OCI-LY3 (cell line): ENCODE results near the gene SHROOM3.

Experiments
- H2AFZ ChIP-seq: fragments of 200-600, 300-600 bp; shearing (Covaris generic); 2 replicates; pipeline ENCODE4 v1.6.0; 2014; ENCODE audit warnings: antibody characterized with exemption, low read depth, low read length
- H3K27ac ChIP-seq: fragments of 200-600, 300-600 bp; sonication (generic); 2 replicates; pipeline ENCODE4 v1.5.1; 2014; ENCODE audit warnings: mild to moderate bottlenecking, low read length, moderate library complexity, mixed read lengths
- H3K27me3 ChIP-seq: fragments of 200-600, 300-600 bp; sonication (generic); 2 replicates; pipeline ENCODE4 v1.6.1; 2014; ENCODE audit warnings: low read depth, low read length, mixed read lengths
- H3K36me3 ChIP-seq: fragments of 200-600, 300-600 bp; sonication (generic); replicated peaks from 2 replicates; pipeline ENCODE3; 2014; ENCODE audit warnings: low read depth, low read length, mixed read lengths
- H3K4me1 ChIP-seq: fragments of 300-600, 200-600 bp; sonication (generic); 2 replicates; pipeline ENCODE4 v1.6.1; 2014; ENCODE audit warnings: low read length, mixed read lengths
- H3K4me2 ChIP-seq: fragments of 200-600, 300-600 bp; sonication (generic); 2 replicates; pipeline ENCODE4 v1.6.1; 2014; ENCODE audit warnings: low read length, mixed read lengths
- H3K4me3 ChIP-seq: fragments of 300-600, 200-600 bp; sonication (generic); 2 replicates; pipeline ENCODE4 v1.5.1; 2014; ENCODE audit warnings: antibody characterized with exemption, mild to moderate bottlenecking, low read length, moderate library complexity
- H3K79me2 ChIP-seq: fragments of 300-600, 200-600 bp; shearing (Covaris generic); 2 replicates; pipeline ENCODE4 v1.6.1; 2014; ENCODE audit warnings: mild to moderate bottlenecking, low read length, mixed read lengths
- H3K9ac ChIP-seq: fragments of 300-600, 200-600 bp; shearing (Covaris generic); 2 replicates; pipeline ENCODE4 v1.6.0; 2014; ENCODE audit warnings: mild to moderate bottlenecking, low read length, moderate library complexity
- H3K9me3 ChIP-seq: fragments of 200-600, 300-600 bp; shearing (Covaris generic); 2 replicates; pipeline ENCODE4 v1.6.1; 2014; ENCODE audit warnings: low read length, mixed read lengths; ENCODE audit not compliant: insufficient read depth
- H4K20me1 ChIP-seq: fragments of 200-600, 300-600 bp; sonication (generic); 2 replicates; pipeline ENCODE4 v1.6.1; 2016; ENCODE audit warnings: low read length, mixed read lengths; ENCODE audit not compliant: insufficient read depth
- CTCF ChIP-seq: fragments of 200-600, 300-600 bp; sonication (generic); IDR thresholded peaks from 2 replicates; pipeline ENCODE4 v1.5.1; 2014; ENCODE audit warnings: antibody characterized with exemption, low read length, low read depth
- EZH2phosphoT487 ChIP-seq: fragments of 200-600 bp; shearing (Covaris generic); IDR thresholded peaks from 2 replicates; pipeline ENCODE4 v1.6.1; 2018; ENCODE audit warnings: antibody characterized with exemption, mixed run types, low read depth

SHROOM3 gene

GRCh38 chr4:76498550-76498949 lies 63.5 kb downstream of the SHROOM3 start:
- no peak overlapping the region for H3K4me3 ChIP-seq
- H3K79me2 ChIP-seq: no peaks in the 10 kb centered on the region
- peak overlapping the region; percentile 60 for H3K4me2 ChIP-seq
- H4K20me1 ChIP-seq: no peaks in the 10 kb centered on the region
- TF ChIP-seq EZH2phosphoT487 (no peak), CTCF (no peak)
- H3K9ac ChIP-seq: no peak overlapping the region
- H3K4me1 ChIP-seq: peaks cover 35% of the 10 kb centered on the region
- no peak overlapping the region for H3K27ac ChIP-seq
- H3K27me3 ChIP-seq: peaks cover 9% of the 10 kb centered on the region; the same call in 1 of the 2 replicates
- no peaks in the 10 kb centered on the region for H3K9me3 ChIP-seq
- no peaks in the 10 kb centered on the region for H3K36me3 ChIP-seq
- peak overlapping the region; percentile 18; the same call in 1 of the 2 replicates for H2AFZ ChIP-seq

DNA sequence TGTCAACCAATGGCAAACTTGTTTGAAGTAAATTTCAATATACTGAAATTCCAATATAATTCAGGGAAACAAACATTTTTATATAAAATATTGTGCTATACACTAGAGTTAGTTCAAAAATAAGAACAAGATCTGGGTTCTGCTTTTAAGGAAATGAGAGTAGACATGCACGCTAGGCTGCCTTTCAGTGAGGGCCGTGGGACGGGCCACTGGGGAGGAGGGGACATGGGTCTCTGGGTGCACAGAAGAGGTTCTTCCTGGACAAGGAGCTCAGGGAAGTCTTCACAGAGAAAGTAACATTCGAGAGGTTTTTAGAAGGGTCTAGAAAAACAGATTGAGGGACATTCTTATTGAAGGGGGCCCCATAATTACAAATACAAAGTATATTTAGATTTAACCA lies 64.4 kb downstream of the SHROOM3 start:
- Histone ChIP-seq H3K4me2 (peak overlapping the region; percentile 60), H3K4me3 (peak overlapping the region; percentile 10; the same call in 1 of the 2 replicates), H3K9ac (peak overlapping the region; percentile 25; the same call in 1 of the 2 replicates), H3K36me3 (no peaks in the 10 kb centered on the region), H3K9me3 (no peaks in the 10 kb centered on the region), H3K27ac (peak overlapping the region; percentile 22), H3K4me1 (peaks cover 35% of the 10 kb centered on the region), H3K27me3 (peaks cover 10% of the 10 kb centered on the region), H2AFZ (peak overlapping the region; percentile 52; the same call in 1 of the 2 replicates), H3K79me2 (no peaks in the 10 kb centered on the region), H4K20me1 (no peaks in the 10 kb centered on the region)
- no peak for TF ChIP-seq EZH2phosphoT487
- TF ChIP-seq CTCF: no peak

DNA sequence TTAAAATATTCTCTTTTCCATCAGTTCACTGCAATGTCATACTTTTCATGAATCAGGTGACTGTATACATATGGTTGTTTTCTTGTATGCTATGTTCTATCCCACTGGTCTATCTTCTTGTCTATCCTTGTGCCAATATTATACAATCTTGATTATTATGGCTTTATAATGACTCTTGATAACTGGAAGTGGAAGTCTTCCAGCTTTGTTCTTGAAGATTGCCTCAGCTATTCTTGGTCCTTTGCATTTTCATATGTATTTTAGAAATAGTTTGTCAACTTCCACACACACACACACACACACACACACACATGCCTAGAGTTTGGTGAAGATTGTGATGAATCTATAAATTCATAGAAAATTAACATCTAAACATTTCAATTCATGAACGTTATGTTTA lies 67.9 kb downstream of the SHROOM3 start:
- H3K4me3 ChIP-seq: no peak overlapping the region
- H3K4me1 ChIP-seq: peaks cover 35% of the 10 kb centered on the region
- no peak overlapping the region for H3K9ac ChIP-seq
- H3K27me3 ChIP-seq: peaks cover 10% of the 10 kb centered on the region
- no peak overlapping the region for H3K27ac ChIP-seq
- no peaks in the 10 kb centered on the region for H4K20me1 ChIP-seq
- TF ChIP-seq EZH2phosphoT487 (no peak), CTCF (no peak)
- no peaks in the 10 kb centered on the region for H3K36me3 ChIP-seq
- no peak overlapping the region for H2AFZ ChIP-seq
- no peaks in the 10 kb centered on the region for H3K9me3 ChIP-seq
- H3K4me2 ChIP-seq: no peak overlapping the region
- H3K79me2 ChIP-seq: no peaks in the 10 kb centered on the region

- peaks cover 14% of the 10 kb centered on the region for H3K27me3 ChIP-seq
- H3K4me2 ChIP-seq: no peak overlapping the region
- H3K27ac ChIP-seq: no peak overlapping the region
- no peak overlapping the region for H2AFZ ChIP-seq
- H3K9me3 ChIP-seq: no peaks in the 10 kb centered on the region
- H3K36me3 ChIP-seq: no peaks in the 10 kb centered on the region
- peaks cover 20% of the 10 kb centered on the region for H3K4me1 ChIP-seq
- H3K4me3 ChIP-seq: no peak overlapping the region
- no peaks in the 10 kb centered on the region for H4K20me1 ChIP-seq
- H3K79me2 ChIP-seq: no peaks in the 10 kb centered on the region
- no peak overlapping the region for H3K9ac ChIP-seq
- TF ChIP-seq CTCF: peak; percentile 86
- no peak for TF ChIP-seq EZH2phosphoT487
These were observed 69.8 kb downstream of the SHROOM3 start for GRCh38 chr4:76504613-76505465.
